Muscle layer of colon (tissue), 2 donors: ENCODE measurements around the gene BTRC.

Experiments
- H3K27ac ChIP-seq: one replicate; pipeline ENCODE4 v1.7.0; 2013; ENCODE audit warnings: low read depth, mild to moderate bottlenecking, low read length, moderate library complexity
- H3K27me3 ChIP-seq, 2 donors: one replicate each; pipeline ENCODE4 v1.7.0; 2013; ENCODE audit warnings: low read length in 2 of 2, mild to moderate bottlenecking in 2 of 2; ENCODE audit not compliant: insufficient read depth in 2 of 2, control insufficient read depth in 1 of 2
- H3K36me3 ChIP-seq: one replicate; pipeline ENCODE4 v1.7.0; 2013; ENCODE audit warnings: mild to moderate bottlenecking, low read length; ENCODE audit not compliant: insufficient read depth
- H3K4me1 ChIP-seq: one replicate; pipeline ENCODE4 v1.7.0; 2013; ENCODE audit warnings: mild to moderate bottlenecking, low read length; ENCODE audit not compliant: insufficient read depth
- H3K4me3 ChIP-seq, 2 donors: one replicate each; pipeline ENCODE4 v1.7.0; 2013; ENCODE audit warnings: low read length in 2 of 2, low read depth in 1 of 2, mild to moderate bottlenecking in 1 of 2, moderate library complexity in 1 of 2
- H3K9ac ChIP-seq: one replicate; pipeline ENCODE4 v1.7.0; 2013; ENCODE audit warnings: low read length
- H3K9me3 ChIP-seq: one replicate; pipeline ENCODE4 v1.7.0; 2013; ENCODE audit warnings: mild to moderate bottlenecking, low read length
- donor health status: abdominal sarcoma.
- donor health status: Adenocarcinoma of cecum.

The BTRC gene

GRCh38 chr10:101451667-101452069, 97.7 kb downstream of the BTRC start:
- H3K27ac ChIP-seq = no peak overlapping the region
- H3K4me3 ChIP-seq = no peak overlapping the region
- H3K9me3 ChIP-seq = no peaks in the 10 kb centered on the region
- no peaks in the 10 kb centered on the region for H3K27me3 ChIP-seq
- H3K9ac ChIP-seq = no peak overlapping the region
- no peaks in the 10 kb centered on the region for H3K4me1 ChIP-seq
- no peaks in the 10 kb centered on the region for H3K36me3 ChIP-seq

GRCh38 chr10:101452176-101452575, 98.2 kb downstream of the BTRC start:
- Histone ChIP-seq H3K9ac (no peak overlapping the region), H3K27ac (no peak overlapping the region), H3K9me3 (no peaks in the 10 kb centered on the region), H3K4me3 (no peak overlapping the region), H3K36me3 (no peaks in the 10 kb centered on the region), H3K4me1 (no peaks in the 10 kb centered on the region), H3K27me3 (no peaks in the 10 kb centered on the region)

- no peak overlapping the region for H3K9ac ChIP-seq
- H3K4me3 ChIP-seq = no peak overlapping the region
- no peaks in the 10 kb centered on the region for H3K27me3 ChIP-seq
- H3K4me1 ChIP-seq = no peaks in the 10 kb centered on the region
- no peaks in the 10 kb centered on the region for H3K9me3 ChIP-seq
- no peak overlapping the region for H3K27ac ChIP-seq
- no peaks in the 10 kb centered on the region for H3K36me3 ChIP-seq
These were observed 98.6 kb downstream of the BTRC start for GRCh38 chr10:101452593-101452992.

GRCh38 chr10:101453318-101453717, 99.4 kb downstream of the BTRC start:
- no peak overlapping the region for H3K9ac ChIP-seq
- H3K36me3 ChIP-seq = no peaks in the 10 kb centered on the region
- no peak overlapping the region for H3K4me3 ChIP-seq
- H3K9me3 ChIP-seq = no peaks in the 10 kb centered on the region
- H3K27ac ChIP-seq = no peak overlapping the region
- no peaks in the 10 kb centered on the region for H3K4me1 ChIP-seq
- H3K27me3 ChIP-seq = no peaks in the 10 kb centered on the region

- Histone ChIP-seq H3K36me3 (no peaks in the 10 kb centered on the region), H3K9me3 (no peaks in the 10 kb centered on the region), H3K27me3 (no peaks in the 10 kb centered on the region), H3K4me1 (no peaks in the 10 kb centered on the region), H3K27ac (no peak overlapping the region), H3K9ac (no peak overlapping the region), H3K4me3 (no peak overlapping the region)
These were observed 100.1 kb downstream of the BTRC start for GRCh38 chr10:101453791-101454718.

- Histone ChIP-seq H3K4me1 (no peaks in the 10 kb centered on the region), H3K36me3 (no peaks in the 10 kb centered on the region), H3K9me3 (no peaks in the 10 kb centered on the region), H3K4me3 (no peak overlapping the region), H3K27me3 (no peaks in the 10 kb centered on the region), H3K27ac (no peak overlapping the region), H3K9ac (no peak overlapping the region)
These were observed 104.9 kb downstream of the BTRC start for GRCh38 chr10:101458869-101459268.

GRCh38 chr10:101464082-101464481, 110.1 kb downstream of the BTRC start:
- Histone ChIP-seq H3K4me1 (no peaks in the 10 kb centered on the region), H3K9ac (no peak overlapping the region), H3K9me3 (no peaks in the 10 kb centered on the region), H3K27ac (no peak overlapping the region), H3K36me3 (no peaks in the 10 kb centered on the region), H3K27me3 (no peaks in the 10 kb centered on the region), H3K4me3 (no peak overlapping the region)

- no peaks in the 10 kb centered on the region for H3K4me1 ChIP-seq
- no peaks in the 10 kb centered on the region for H3K36me3 ChIP-seq
- H3K4me3 ChIP-seq = no peak overlapping the region
- H3K9me3 ChIP-seq = no peaks in the 10 kb centered on the region
- H3K27ac ChIP-seq = no peak overlapping the region
- no peaks in the 10 kb centered on the region for H3K27me3 ChIP-seq
- H3K9ac ChIP-seq = no peak overlapping the region
These were observed 110.6 kb downstream of the BTRC start for GRCh38 chr10:101464599-101464998.

GRCh38 chr10:101466016-101466912, 112.3 kb downstream of the BTRC start:
- no peak overlapping the region for H3K27ac ChIP-seq
- no peak overlapping the region for H3K9ac ChIP-seq
- no peaks in the 10 kb centered on the region for H3K9me3 ChIP-seq
- H3K27me3 ChIP-seq = no peaks in the 10 kb centered on the region
- no peak overlapping the region for H3K4me3 ChIP-seq
- H3K36me3 ChIP-seq = no peaks in the 10 kb centered on the region
- no peaks in the 10 kb centered on the region for H3K4me1 ChIP-seq

- H3K27ac ChIP-seq = no peak overlapping the region
- H3K4me3 ChIP-seq = no peak overlapping the region
- H3K9me3 ChIP-seq = no peaks in the 10 kb centered on the region
- H3K36me3 ChIP-seq = no peaks in the 10 kb centered on the region
- H3K9ac ChIP-seq = no peak overlapping the region
- H3K27me3 ChIP-seq = no peaks in the 10 kb centered on the region
- H3K4me1 ChIP-seq = no peaks in the 10 kb centered on the region
These were observed 113.4 kb downstream of the BTRC start for GRCh38 chr10:101467286-101467770.

- Histone ChIP-seq H3K27ac (no peak overlapping the region), H3K36me3 (no peaks in the 10 kb centered on the region), H3K4me3 (no peak overlapping the region), H3K9me3 (no peaks in the 10 kb centered on the region), H3K4me1 (no peaks in the 10 kb centered on the region), H3K9ac (no peak overlapping the region), H3K27me3 (no peaks in the 10 kb centered on the region)
These were observed 114.2 kb downstream of the BTRC start for GRCh38 chr10:101468159-101468558.
